ENCODE data around the gene BAHCC1.
A peak's percentile ranks its signal among the peaks of the same experiment; 100 is the strongest.

Gene BAHCC1

GRCh38 chr17:81393684-81394376, 1.4 kb upstream of the BAHCC1 start:
- DNase-seq (ENCODE audit: low read depth) = peak; percentile 100
- peak overlapping the region; percentile 66 for H3K4me3 ChIP-seq (ENCODE audit: low read depth, low read length)
- TF ChIP-seq, protein P1, sequence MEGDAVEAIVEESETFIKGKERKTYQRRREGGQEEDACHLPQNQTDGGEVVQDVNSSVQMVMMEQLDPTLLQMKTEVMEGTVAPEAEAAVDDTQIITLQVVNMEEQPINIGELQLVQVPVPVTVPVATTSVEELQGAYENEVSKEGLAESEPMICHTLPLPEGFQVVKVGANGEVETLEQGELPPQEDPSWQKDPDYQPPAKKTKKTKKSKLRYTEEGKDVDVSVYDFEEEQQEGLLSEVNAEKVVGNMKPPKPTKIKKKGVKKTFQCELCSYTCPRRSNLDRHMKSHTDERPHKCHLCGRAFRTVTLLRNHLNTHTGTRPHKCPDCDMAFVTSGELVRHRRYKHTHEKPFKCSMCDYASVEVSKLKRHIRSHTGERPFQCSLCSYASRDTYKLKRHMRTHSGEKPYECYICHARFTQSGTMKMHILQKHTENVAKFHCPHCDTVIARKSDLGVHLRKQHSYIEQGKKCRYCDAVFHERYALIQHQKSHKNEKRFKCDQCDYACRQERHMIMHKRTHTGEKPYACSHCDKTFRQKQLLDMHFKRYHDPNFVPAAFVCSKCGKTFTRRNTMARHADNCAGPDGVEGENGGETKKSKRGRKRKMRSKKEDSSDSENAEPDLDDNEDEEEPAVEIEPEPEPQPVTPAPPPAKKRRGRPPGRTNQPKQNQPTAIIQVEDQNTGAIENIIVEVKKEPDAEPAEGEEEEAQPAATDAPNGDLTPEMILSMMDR (conservative IDR thresholded peaks at IDR 0.05; ENCODE audit: low read depth, low read length) = peak; percentile 10

DNA sequence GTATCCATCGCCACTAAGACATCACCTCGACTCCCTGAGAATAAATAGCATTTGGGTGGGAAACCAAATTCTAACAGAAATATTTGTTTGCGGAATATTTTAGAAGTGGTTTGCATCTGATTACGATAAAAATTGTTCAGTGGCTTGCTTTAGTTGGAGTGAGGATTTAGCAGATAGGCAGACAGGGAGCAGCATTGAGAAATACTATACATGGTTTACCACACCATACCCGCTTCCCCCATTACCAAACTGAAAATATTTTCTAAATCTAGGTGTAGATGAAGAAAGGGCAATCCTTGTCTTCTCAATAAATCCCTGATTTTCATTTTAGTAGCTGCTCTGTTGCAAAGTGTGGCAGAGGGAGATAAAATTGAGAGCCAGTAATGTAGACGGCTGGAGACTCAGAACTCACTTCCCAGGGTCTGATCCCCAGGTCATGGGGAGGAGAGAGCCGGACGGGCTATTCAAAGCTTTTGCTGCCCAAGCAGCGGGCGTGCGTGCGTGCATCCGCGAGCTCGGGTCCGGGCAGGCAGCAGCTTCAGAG, 808 bp upstream of the BAHCC1 start:
- TF ChIP-seq, protein P1 (conservative IDR thresholded peaks at IDR 0.05; ENCODE audit: low read depth, low read length) = no peak
- H3K4me3 ChIP-seq (ENCODE audit: low read depth, low read length) = peak overlapping the region; percentile 41
- DNase-seq (ENCODE audit: low read depth) = no peak

DNA sequence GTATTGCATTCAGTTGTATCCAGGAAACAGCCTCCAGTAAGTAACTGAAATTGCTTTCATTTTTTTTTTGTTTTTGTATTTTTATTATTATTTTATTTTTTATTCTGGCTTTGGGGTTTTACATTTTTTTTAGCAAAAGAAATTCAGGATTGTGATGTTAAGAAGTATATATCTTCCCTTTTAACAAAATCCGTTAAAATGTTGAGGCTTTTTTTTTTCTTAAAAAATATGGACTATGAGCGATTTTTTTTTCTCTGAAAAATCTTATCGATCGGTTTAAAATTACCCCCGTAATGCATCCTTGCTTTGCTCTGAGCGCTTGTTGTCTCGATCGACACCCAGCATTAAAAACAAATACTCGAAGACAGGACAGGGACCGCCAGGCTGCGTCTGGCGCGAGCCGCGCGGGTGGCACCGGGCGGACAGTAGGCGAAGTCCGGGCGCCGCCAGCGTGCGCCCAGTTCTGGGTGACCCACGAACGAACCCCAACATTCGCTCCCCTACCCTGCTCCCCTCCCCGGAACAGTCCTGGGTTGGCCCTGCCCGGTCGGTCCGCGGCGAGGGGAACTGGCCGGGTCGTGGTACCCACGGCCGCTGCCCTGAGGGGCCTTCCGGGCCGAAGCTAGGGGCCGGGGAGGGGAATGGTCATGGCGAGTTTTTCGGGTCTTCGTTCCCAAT, 482 bp downstream of the BAHCC1 start:
- no peak for DNase-seq (ENCODE audit: low read depth)
- peak overlapping the region; percentile 73 for H3K4me3 ChIP-seq (ENCODE audit: low read depth, low read length)
- TF ChIP-seq, protein P1 (conservative IDR thresholded peaks at IDR 0.05; ENCODE audit: low read depth, low read length) = no peak

DNA sequence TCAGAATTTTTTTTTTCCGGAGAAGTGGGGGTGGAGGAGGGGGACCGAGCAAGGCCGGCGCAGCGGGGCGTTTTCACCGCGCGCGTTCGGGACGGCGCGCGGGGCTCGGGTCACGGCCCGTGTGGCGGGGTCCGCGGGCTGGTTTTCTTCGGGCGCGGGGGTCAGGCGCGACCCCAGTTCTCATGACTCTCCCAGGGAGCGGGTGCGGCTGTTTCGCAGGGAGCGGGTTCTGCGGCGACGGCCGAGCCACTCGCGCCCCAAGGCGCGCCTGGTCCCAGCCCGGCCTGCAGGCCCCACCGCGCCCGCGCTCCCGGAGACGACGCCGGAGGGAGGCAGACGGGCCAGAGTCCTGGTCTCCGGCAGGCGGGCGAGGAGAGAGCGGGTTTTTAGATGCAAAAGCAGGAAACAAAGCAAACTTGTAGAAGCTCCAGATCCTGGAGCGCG, 1.0 kb downstream of the BAHCC1 start:
- peak overlapping the region; percentile 73 for H3K4me3 ChIP-seq (ENCODE audit: low read depth, low read length)
- TF ChIP-seq, protein P1 (conservative IDR thresholded peaks at IDR 0.05; ENCODE audit: low read depth, low read length) = no peak
- no peak for DNase-seq (ENCODE audit: low read depth)

DNA sequence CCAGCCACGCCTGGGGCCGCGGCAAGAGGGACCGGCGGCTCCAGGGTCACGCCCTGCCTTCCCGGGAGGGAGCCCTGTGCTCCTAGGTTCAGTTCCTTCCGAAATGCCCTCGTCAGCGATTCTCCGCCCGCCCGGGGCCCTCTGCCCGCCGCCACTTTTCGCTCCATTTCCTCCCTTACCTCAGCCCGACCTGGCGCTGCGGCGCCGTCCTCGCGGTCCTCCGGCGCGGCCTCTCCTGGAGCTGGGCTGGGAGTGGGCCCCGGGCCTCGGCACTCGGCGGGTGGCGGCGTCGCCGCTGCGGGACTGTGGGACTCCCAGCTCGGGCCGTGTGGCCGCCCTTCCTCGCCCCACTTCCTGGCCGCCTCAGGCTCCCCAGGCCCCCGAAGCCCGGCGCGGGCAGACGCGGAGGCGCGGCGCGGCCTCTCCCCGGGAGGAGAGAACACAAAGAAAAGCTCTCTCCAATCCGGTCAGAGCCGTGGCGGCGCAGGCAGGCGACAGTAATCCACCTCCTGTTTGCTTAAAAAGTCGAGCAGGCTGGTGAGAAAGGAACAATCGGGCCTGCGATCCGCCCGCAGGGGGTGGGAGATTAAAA, 1.6 kb downstream of the BAHCC1 start:
- peak; percentile 42 for DNase-seq (ENCODE audit: low read depth)
- TF ChIP-seq, protein P1 (conservative IDR thresholded peaks at IDR 0.05; ENCODE audit: low read depth, low read length) = no peak
- H3K4me3 ChIP-seq (ENCODE audit: low read depth, low read length) = peak overlapping the region; percentile 73

DNA sequence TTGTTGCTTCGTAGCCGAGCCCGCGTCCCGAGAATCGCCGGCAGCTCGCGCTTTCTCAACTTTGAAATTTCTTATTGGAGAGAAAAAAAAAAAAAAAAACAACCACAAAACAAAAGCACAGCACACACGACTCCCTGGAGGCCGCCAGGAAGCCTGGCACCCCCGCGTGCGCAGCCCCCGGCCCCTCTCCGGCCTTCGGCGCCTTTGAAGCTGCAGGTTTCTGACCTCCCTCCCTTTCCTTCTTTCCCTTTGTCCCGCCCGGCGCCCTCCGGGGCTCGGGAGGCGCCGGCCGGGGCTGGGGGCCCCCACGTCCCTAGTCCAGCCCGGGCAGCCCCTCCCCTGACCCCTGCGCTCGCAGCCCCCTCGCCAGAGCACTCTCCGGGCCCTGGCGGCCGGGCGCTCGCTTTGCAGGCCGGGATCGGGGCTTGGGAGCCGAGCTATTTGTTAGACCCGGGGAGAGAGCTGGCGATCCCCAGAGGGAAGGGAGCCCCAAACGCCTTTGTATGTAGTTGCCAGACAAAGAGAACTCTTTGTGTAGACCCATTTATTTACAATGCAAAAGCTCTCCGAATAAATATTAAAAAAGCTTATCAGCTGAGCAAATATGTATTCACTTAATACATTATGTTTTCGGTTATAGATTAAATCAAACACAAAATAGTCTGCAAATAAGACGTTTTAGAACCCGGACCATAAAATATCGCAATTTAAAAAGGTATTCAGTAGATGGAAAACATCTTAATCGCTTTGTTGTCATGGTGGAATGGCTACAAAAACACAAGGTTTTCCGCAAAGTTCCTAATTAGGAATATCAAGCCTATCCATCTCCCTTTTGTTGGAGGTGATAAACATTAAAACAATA, 2.3 kb downstream of the BAHCC1 start:
- peak; percentile 67 for DNase-seq (ENCODE audit: low read depth)

More for the DNA sequence above, 2.3 kb downstream of the BAHCC1 start:
- TF ChIP-seq, protein P1 (conservative IDR thresholded peaks at IDR 0.05; ENCODE audit: low read depth, low read length) = peak; percentile 23
- H3K4me3 ChIP-seq (ENCODE audit: low read depth, low read length) = peak overlapping the region; percentile 73
